Epithelial cell of prostate (primary cell): ENCODE results near the gene SV2B.

ENCODE experiments used
- DNase-seq: peaks from one replicate; pipeline ENCODE4 v3.0.0-alpha.2; 2011; ENCODE audit warnings: low read depth, low spot score
- H3K27ac ChIP-seq: fragments of 450-650 bp; 2 replicates; pipeline ENCODE4 v1.5.1; 2017; ENCODE audit warnings: mild to moderate bottlenecking

SV2B gene

DNA sequence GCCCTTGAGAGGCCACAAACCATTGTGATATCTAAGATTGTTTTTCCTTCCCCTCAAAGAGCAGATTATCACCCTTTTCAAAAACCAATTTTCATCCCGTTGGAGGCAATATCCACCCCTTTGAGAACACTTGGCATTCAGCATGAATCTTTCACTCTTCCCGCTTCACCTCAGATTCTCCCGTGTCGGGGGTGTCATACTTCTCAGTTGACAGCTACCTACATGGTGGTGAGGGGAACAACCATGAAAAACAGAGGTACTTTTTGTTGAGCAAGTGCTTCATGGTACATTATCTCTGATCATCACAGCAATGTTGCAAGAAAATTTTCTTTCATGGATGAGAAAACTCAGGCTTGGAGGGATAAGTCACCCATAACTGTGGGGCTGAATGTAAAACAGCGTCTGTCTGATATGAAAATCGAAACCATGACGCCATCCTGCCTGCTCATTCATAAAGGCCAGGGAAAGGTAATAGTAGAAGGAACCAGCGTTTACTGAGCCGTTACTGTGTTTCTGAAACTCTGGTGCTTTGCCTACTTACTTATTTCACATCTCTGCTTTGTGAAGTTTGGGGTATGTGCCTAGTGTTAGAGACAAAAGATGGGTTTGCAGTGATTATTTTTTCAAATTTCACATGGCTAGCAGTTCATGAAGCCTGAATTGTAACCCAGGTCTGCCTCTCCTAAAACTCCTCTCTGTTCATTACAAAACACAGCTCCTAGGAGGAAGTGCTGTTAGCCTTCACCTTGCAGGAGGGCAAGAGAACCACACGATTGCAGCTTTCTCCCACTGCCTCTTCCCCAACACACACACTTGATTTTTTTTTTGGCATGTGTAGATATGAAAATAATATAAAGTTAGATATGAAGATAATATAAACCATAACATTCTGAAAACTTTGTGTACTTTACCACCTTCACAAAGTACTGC, 35.4 kb downstream of the SV2B start:
- DNase-seq = no peak
- no peak overlapping the region for H3K27ac ChIP-seq

GRCh38 chr15:91136386-91136923, 36.4 kb downstream of the SV2B start:
- DNase-seq = no peak
- no peak overlapping the region for H3K27ac ChIP-seq

GRCh38 chr15:91140601-91141000, 40.5 kb downstream of the SV2B start:
- no peak overlapping the region for H3K27ac ChIP-seq
- DNase-seq = no peak

- no peak overlapping the region for H3K27ac ChIP-seq
- no peak for DNase-seq
Observed at GRCh38 chr15:91141097-91141496, 41.0 kb downstream of the SV2B start.

- DNase-seq = no peak
- H3K27ac ChIP-seq = no peak overlapping the region
Observed at GRCh38 chr15:91142106-91142744, 42.2 kb downstream of the SV2B start.

DNA sequence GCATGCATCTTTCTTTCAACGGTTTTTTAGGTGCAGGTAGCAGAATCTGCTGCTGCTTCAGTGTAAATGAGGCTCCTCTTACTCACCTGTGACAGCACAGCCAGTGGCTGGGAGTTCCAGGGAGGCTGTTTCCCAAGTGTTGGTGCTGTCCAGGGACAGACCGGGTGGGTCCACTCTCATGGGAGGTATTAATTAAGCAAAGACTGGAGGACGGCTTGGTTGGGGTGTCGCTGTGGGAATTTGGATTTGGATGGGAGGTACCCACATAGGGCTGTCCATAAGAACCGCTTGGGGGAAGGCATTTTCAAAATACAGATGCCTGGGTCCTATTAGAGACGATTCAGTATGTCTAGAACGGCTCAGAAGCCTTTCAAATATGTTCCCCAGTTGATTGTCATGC, 42.9 kb downstream of the SV2B start:
- H3K27ac ChIP-seq = no peak overlapping the region
- DNase-seq = no peak

- DNase-seq = no peak
- H3K27ac ChIP-seq = no peak overlapping the region
Observed at GRCh38 chr15:91146728-91147127, 46.7 kb downstream of the SV2B start.

DNA sequence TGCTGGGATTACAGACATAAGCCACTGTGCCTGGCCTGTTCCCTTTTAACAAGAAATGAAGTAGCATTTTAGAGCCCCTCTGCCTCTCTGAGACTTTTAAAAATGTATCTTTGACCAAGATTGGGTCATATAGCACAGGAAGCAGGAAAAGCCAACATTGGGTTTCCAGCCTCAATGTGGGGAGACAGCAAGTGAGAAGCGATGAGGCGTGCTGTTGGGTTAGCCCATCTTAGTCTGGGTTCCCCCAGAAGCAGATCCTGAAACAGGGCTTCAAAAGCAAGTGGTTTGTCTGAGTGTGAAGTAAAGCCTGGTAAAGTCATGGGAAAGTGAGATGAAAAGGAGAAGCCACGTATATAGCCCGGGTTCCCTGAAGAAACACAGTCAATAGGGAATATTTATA, 48.2 kb downstream of the SV2B start:
- H3K27ac ChIP-seq = no peak overlapping the region
- DNase-seq = no peak

GRCh38 chr15:91150502-91151160, 50.6 kb downstream of the SV2B start:
- DNase-seq = no peak
- H3K27ac ChIP-seq = no peak overlapping the region

DNA sequence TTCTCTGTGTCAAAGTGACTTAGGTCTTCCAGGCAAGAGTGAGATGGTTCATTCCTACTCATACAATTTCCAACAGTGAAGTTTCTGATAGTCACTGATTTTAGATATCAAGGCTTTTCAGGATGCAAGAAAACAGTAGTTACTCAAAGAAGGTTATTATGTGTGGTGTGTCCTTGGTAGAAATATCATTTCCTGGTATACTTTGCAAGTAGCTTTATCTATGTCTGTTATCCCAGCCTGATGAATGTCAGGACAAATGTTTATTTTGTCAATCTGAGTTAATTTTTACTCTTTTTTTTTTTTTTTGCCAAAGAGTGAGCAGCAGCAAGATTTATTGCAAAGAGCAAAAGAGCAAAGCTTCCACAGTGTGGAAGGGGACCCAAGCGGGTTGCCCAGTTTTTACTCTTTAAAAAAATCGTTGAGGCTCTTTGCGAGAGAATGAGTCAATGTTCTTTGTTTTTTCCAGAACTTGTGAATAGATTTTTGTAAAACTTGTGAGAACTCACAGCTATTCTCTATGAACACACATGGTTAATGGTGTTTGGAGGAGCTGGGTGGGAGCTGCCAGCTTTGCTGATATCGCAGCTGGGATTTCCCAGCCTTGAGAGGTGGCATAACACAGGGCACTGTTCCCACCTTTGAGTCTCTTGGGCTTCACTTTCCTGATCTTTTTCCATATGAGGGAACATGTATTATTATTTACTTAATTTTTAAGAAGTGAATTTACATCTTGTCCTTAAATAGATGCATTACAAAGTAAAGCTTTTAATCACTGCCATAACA, 51.9 kb downstream of the SV2B start:
- no peak overlapping the region for H3K27ac ChIP-seq
- DNase-seq = no peak

DNA sequence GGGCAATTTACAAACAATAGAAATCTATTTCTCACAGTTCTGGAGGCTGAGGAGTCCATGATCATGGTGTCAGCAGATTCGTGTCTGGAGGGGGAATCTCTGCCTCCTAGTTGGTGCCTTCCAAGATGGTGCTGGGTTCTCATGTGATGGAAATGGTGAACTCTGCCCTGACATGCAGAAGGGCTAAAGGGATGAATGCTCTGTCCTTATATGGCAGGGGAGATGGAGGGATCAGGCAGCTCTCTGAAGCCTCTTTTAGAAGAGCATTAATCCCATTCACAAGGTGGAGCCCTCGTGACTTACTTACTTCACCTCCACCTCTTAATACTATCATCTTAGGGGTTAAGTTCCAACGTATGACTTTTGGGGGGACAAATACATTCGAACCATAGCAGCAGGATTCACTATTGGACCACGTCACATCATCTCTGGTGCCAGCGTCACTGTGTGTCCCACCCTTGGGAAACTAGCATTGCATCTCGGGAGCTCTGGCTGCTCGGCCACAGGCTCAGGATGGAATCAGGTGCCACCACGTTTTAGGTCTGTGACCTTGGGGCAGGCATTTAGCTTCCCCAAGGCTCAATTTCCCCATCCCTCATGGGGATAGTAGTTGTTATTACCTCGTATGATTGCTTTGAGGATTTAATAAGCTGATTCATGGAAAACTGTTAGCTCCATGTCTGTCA, 53.0 kb downstream of the SV2B start:
- no peak overlapping the region for H3K27ac ChIP-seq

DNA sequence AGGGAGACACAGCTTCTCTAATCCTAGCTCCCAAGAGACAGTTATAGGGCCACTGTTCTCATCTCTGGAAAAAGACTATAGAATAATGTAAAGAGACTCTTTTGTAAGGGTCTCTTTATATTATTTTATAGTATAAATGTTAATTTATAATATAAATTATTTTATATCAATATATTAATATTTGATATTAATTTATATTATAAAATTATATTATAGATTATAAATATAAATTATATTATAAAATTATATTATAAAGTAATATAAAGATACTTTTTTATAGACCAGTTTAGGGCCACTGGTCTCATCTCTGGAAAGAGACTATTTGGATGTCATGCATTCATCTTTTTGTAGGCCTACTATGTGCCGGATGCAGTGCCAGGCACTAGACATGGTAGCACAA, 53.9 kb downstream of the SV2B start:
- no peak overlapping the region for H3K27ac ChIP-seq
- DNase-seq = no peak

More for the DNA sequence above, 53.0 kb downstream of the SV2B start:
- DNase-seq = no peak

DNA sequence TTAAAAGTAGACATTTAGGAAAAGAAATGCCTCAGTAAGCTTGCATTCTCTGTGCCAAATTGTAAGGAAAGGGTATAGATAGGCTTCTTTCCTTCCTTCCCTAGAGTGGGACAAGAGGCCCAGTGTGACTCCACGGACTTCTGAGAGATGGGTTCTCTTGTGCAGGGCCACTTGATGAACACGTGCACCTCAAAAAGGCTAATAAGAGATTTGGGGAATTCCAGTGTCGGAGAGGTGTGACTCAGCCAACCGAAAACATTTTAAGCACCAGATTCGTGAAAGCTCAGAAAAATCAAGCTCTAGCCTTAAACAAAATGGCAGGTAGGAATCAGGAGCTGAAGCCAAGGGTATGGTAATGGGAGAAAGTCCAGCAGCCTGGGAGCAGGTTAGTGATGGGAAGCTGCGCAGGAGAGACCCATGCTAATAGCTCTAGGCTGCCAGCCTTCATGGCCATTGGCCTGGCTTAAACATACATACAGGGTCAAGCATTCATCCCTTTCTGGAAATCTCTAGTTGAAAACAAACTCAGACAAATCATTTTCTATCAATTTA, 56.2 kb downstream of the SV2B start:
- no peak for DNase-seq
- no peak overlapping the region for H3K27ac ChIP-seq

DNA sequence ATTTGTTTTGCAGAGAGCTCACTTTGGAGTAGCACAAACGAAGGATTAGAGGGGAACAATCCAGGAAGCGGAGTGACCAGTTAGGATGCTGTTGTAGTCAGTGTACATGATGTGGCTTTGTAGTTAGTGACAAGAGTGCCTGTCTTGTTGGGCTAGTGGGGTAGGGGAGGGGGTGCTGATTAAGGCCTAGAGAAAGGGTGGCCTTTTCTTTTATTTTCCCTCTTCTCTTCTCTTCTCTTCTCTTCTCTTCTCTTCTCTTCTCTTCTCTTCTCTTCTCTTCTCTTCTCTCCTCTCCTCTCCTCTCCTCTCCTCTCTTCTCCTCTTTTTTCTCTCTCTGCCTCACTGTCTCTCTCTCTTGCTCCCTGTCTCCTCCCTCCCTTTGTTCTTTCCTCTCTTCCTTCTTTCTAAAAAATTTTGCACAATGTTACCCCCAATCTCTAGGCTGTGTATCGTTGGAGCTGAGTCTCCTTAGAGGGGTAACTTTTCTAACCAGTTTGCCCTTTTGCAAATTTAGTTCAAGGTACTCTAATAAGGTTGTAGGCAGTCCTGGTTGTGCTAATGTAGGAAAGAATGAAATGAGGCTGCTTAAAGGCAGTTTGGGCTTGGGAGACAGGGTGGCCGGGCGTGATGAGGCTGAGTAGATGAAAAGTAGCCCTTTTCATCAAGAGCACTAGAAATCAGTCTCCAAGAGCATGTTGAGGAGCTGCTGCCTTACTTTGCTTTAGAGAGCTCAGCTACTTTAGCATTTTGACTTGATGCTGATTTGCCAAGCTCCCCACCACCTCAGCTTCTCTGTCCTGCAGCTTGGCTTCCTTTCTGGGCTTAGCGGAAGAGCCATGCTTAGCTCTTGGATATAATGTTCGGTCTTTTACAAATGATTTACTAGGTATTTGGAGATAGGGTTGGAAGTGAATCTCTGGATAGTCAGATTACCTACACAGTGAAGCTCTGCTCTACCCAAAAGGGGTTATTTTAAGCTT, 58.6 kb downstream of the SV2B start:
- DNase-seq = no peak

DNA sequence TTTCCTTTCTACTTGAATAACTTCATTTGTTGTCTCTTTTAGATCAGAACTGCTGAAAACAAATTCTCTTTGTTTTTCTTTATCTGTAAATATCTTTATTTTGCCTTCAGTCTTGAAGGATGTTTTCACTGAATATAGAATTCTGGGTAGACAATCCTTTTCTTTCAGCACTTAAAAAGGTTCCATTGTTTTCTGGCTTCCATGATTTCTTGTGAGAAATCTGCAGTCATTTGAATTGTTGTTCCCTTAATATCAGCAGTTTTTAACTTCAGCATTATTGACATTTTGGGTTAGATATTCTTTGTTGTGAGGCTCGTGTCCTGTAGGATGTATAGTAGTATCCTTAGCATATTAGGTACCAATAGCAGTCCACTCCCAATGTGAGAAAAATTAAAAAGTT, 65.8 kb downstream of the SV2B start:
- no peak for DNase-seq
- no peak overlapping the region for H3K27ac ChIP-seq

More for the DNA sequence above, 58.6 kb downstream of the SV2B start:
- H3K27ac ChIP-seq = no peak overlapping the region

DNA sequence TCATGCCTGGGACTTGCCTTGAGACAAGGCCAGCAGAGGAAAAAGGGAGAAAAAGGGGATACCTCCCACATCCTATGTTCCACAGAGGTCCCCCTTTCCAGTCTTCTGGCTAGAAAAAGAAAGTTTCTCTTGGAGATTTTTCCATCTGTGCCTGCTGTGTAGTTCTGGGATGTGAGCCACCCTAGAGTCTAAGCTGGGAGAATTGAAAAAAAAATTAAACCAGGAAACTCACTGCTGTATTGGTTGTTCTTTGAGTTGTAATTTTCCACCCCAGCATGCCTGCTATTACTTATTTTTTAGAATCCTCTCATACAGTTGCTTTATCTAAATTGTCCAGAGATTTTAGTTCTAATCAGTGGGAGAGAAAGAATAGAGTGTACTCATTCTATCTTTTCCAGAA, 68.4 kb downstream of the SV2B start:
- DNase-seq = no peak
- no peak overlapping the region for H3K27ac ChIP-seq

DNA sequence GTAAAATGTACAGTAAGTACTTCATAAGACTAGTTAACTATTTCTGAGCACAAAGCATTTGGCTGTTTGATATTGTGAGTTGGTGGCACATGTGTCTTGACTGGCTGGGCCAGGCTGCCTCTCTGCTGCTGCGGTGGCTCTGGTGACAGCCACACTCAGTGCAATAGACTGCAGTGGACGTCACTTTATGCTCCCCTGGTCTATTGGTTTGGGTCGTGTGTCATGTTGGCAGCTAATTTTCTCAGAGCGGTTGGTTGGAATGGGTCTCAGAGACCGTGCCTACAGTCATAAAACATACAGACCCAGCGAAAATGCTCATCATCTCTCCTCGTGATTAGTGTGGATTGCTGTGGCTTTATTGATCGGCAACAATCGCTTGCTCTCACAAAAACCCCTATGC, 71.3 kb downstream of the SV2B start:
- no peak overlapping the region for H3K27ac ChIP-seq
- DNase-seq = no peak

DNA sequence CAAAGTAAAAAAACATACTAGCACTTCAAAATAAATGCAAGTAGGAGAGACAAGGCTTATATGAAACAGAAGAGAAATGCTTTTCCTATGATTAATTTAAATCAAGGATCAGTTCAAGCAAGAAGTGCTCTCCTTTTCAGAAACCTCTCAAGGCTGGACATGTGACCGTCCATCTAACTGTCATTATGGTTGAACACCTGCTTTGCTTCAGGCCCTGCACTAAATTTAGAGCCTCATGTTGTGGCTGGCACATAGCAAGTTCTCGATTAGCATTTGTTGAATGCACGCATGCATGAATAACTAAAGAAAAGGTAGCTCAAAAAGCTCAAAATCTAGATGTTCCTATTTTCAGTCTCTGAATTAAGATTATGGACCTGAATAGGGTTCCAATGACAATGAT, 82.0 kb downstream of the SV2B start:
- no peak overlapping the region for H3K27ac ChIP-seq
- no peak for DNase-seq
